A673 (cell line): Measurements from ENCODE around the gene FAM120B. TPM values are rescaled to one million over a fixed set of nuclear protein-coding genes. Genes with fewer than 3 reads are reported as not detected.

Experiments used
- BruUV-seq: library from RNA; stranded (reverse); fragments of 400-500 nt; replicated peaks from 2 replicates; lab custom pipeline; 2021; lab: Mats Ljungman, UMichigan
- CTCF ChIA-PET: fragments of 300-600 bp; sonication (Branson Sonifier 250); formaldehyde crosslinking; loops from one replicate; lab custom pipeline; 2022; ENCODE audit warnings: antibody characterized with exemption; lab: Charles Lee
- POLR2A ChIA-PET: fragments of 300-600 bp; sonication (Branson Sonifier 250); formaldehyde crosslinking; loops from one replicate; lab custom pipeline; 2022; ENCODE audit warnings: antibody characterized with exemption; ENCODE audit not compliant: low non-redundant PET; lab: Charles Lee
- DNase-seq: peaks from one replicate; pipeline ENCODE4 v3.0.0-alpha.2; 2015; ENCODE audit warnings: low spot score
- H3K27ac ChIP-seq: fragments of 200-600 bp; sonication (generic); 2 replicates; pipeline ENCODE4 v1.5.1; 2016; ENCODE audit warnings: mixed run types, low read depth, mild to moderate bottlenecking, mixed read lengths, antibody characterized with exemption, low read length; ENCODE audit not compliant: poor library complexity, severe bottlenecking
- H3K27me3 ChIP-seq: fragments of 200-600 bp; sonication (generic); replicated peaks from 2 replicates; pipeline ENCODE4 v1.6.1; 2017; ENCODE audit warnings: mixed run types, low read depth, mild to moderate bottlenecking, mixed read lengths, antibody characterized with exemption, low read length; ENCODE audit not compliant: insufficient read depth, poor library complexity
- H3K36me3 ChIP-seq: fragments of 200-600 bp; sonication (generic); 2 replicates; pipeline ENCODE4 v1.6.1; 2016; ENCODE audit warnings: mixed run types, mild to moderate bottlenecking, mixed read lengths, antibody characterized with exemption, low read length; ENCODE audit not compliant: insufficient read depth, poor library complexity, severe bottlenecking
- H3K4me1 ChIP-seq: fragments of 200-600 bp; sonication (generic); 2 replicates; pipeline ENCODE4 v1.6.1; 2017; ENCODE audit warnings: mixed run types, mild to moderate bottlenecking, mixed read lengths, antibody characterized with exemption, low read length; ENCODE audit not compliant: insufficient read depth, poor library complexity, severe bottlenecking
- H3K4me3 ChIP-seq: fragments of 200-600 bp; sonication (generic); 2 replicates; pipeline ENCODE4 v1.5.1; 2016; ENCODE audit warnings: low read depth, mixed run types, mild to moderate bottlenecking, mixed read lengths, low read length; ENCODE audit not compliant: poor library complexity, severe bottlenecking
- H3K9me3 ChIP-seq: fragments of 200-600 bp; sonication (generic); 2 replicates; pipeline ENCODE4 v1.6.1; 2016; ENCODE audit warnings: mixed run types, low read depth, mild to moderate bottlenecking, mixed read lengths, antibody characterized with exemption, low read length; ENCODE audit not compliant: poor library complexity, severe bottlenecking
- CTCF ChIP-seq: fragments of 300-800, 200-600 bp; sonication (generic); conservative IDR thresholded peaks from 2 replicates; pipeline ENCODE4 v1.5.1; 2017; ENCODE audit warnings: low read depth, mild to moderate bottlenecking, antibody characterized with exemption, low read length, moderate library complexity, mixed read lengths
- EZH2 ChIP-seq: fragments of 200-600 bp; sonication (generic); IDR thresholded peaks from 2 replicates; pipeline ENCODE4 v1.6.1; 2017; ENCODE audit warnings: borderline replicate concordance, low read depth, mild to moderate bottlenecking, mixed read lengths, antibody characterized with exemption, low read length; ENCODE audit not compliant: poor library complexity, severe bottlenecking
- intact Hi-C: fragments of 100-400 bp; cut with micrococcal nuclease; formaldehyde crosslinking; loops from one replicate; pipeline ENCODE4 v1.10.0; 2022; ENCODE audit not compliant: unreplicated experiment
- total RNA-seq: library from RNA; stranded (reverse); gene quantifications from 2 replicates; pipeline ENCODE4 v1.2.3, GENCODE V29; 2021

Gene FAM120B
- total RNA-seq, 1 experiment from 2014 or later: 31.6 TPM

GRCh38 chr6:170420791-170421776 is 114.5 kb downstream of the FAM120B start:
- Histone ChIP-seq H3K4me1 (no peaks in the 10 kb centered on the region), H3K27me3 (no peaks in the 10 kb centered on the region), H3K9me3 (no peaks in the 10 kb centered on the region), H3K27ac (no peak overlapping the region), H3K36me3 (no peaks in the 10 kb centered on the region), H3K4me3 (no peak overlapping the region)
- no peak for TF ChIP-seq EZH2
- no peak for TF ChIP-seq CTCF
- intact Hi-C loops: no loop called here
- POLR2A ChIA-PET: no interaction called here
- CTCF ChIA-PET: no interaction called here
- no peak for DNase-seq
- BruUV-seq: no TSS peak

GRCh38 chr6:170421921-170422320 is 115.4 kb downstream of the FAM120B start:
- Histone ChIP-seq H3K36me3 (no peaks in the 10 kb centered on the region), H3K27ac (no peak overlapping the region), H3K4me1 (no peaks in the 10 kb centered on the region), H3K9me3 (no peaks in the 10 kb centered on the region), H3K27me3 (no peaks in the 10 kb centered on the region), H3K4me3 (no peak overlapping the region)
- BruUV-seq: no TSS peak
- intact Hi-C loops: no loop called here
- no peak for DNase-seq
- POLR2A ChIA-PET: no interaction called here
- TF ChIP-seq CTCF (no peak), EZH2 (no peak)
- CTCF ChIA-PET: no interaction called here

GRCh38 chr6:170423030-170423429 is 116.5 kb downstream of the FAM120B start:
- Histone ChIP-seq H3K27me3 (no peaks in the 10 kb centered on the region), H3K4me1 (no peaks in the 10 kb centered on the region), H3K27ac (no peak overlapping the region), H3K36me3 (no peaks in the 10 kb centered on the region), H3K4me3 (no peak overlapping the region), H3K9me3 (no peaks in the 10 kb centered on the region)
- CTCF ChIA-PET: no interaction called here
- intact Hi-C loops: no loop called here
- DNase-seq: no peak
- BruUV-seq: no TSS peak
- POLR2A ChIA-PET: no interaction called here
- TF ChIP-seq EZH2 (no peak), CTCF (no peak)
